A549 (cell line): Measurements from ENCODE around the gene MORN1.

ENCODE experiments used
- BHLHE40 ChIP-seq: IDR thresholded peaks from 2 replicates; pipeline ENCODE4 v1.6.1; 2012; ENCODE audit warnings: low read depth, low read length, inconsistent platforms
- CTCF ChIP-seq: fragments of >200 bp; sonication (Bioruptor Twin); formaldehyde crosslinking; IDR thresholded peaks from 3 replicates; pipeline ENCODE4 v1.5.1; 2016
- JUNB ChIP-seq: fragments of >200 bp; sonication (Bioruptor Twin); formaldehyde crosslinking; IDR thresholded peaks from 2 replicates; pipeline ENCODE4 v1.6.1; 2016
- PHF8 ChIP-seq: fragments of 200-600 bp; sonication (generic); IDR thresholded peaks from 2 replicates; pipeline ENCODE4 v1.6.1; 2016; ENCODE audit warnings: low read depth, mild to moderate bottlenecking, antibody characterized with exemption, moderate library complexity, borderline replicate concordance
- POLR2A ChIP-seq: IDR thresholded peaks from 2 replicates; pipeline ENCODE4 v1.6.1; 2012; ENCODE audit warnings: mild to moderate bottlenecking, low read length
- POLR2AphosphoS2 ChIP-seq: conservative IDR thresholded peaks from 2 replicates; pipeline ENCODE4 v1.6.1; 2012; ENCODE audit warnings: low read length, improper control_type of control experiment, inconsistent platforms
- RAD21 ChIP-seq, 2 experiments: fragments of >200 bp in 1 of 2; sonication (Bioruptor Twin) in 1 of 2; formaldehyde crosslinking in 1 of 2; IDR thresholded peaks in 1 of 2; conservative IDR thresholded peaks in 1 of 2; 2 replicates in 1 of 2; 3 replicates in 1 of 2; pipeline ENCODE4 v1.6.1; 2012 to 2018; ENCODE audit warnings: inconsistent platforms in 1 of 2
- RFX5 ChIP-seq: fragments of 450-650 bp; IDR thresholded peaks from 2 replicates; pipeline ENCODE4 v1.7.1; 2014; ENCODE audit warnings: antibody characterized with exemption, mild to moderate bottlenecking, moderate library complexity
- SMC3 ChIP-seq: fragments of >200 bp; sonication (Bioruptor Twin); formaldehyde crosslinking; IDR thresholded peaks from 3 replicates; pipeline ENCODE4 v1.6.1; 2018; ENCODE audit warnings: inconsistent platforms
- ZFP36 ChIP-seq: fragments of 450-650 bp; IDR thresholded peaks from 2 replicates; pipeline ENCODE4 v1.6.1; 2014; ENCODE audit warnings: borderline replicate concordance; ENCODE audit not compliant: partially characterized antibody
- ZSCAN20 ChIP-seq: fragments of 250-450 bp; sonication (Bioruptor Pico); IDR thresholded peaks from 2 replicates; pipeline ENCODE4 v1.8.0; 2022; ENCODE audit warnings: mild to moderate bottlenecking, moderate library complexity
- TF ChIP-seq, protein P1 (sequence below): fragments of 200-600 bp; sonication (generic); IDR thresholded peaks from 2 replicates; pipeline ENCODE4 v1.6.1; 2016; ENCODE audit warnings: antibody characterized with exemption, mild to moderate bottlenecking, moderate library complexity
- TF ChIP-seq, protein P2 (sequence below): fragments of 450-650 bp; IDR thresholded peaks from 2 replicates; pipeline ENCODE4 v1.6.1; 2014; ENCODE audit warnings: antibody characterized with exemption

GRCh38 chr1:2432441-2432844 is 41.1 kb upstream of the MORN1 start:
- TF ChIP-seq CTCF, result no peak
- TF ChIP-seq POLR2AphosphoS2, result no peak
- no peak for TF ChIP-seq BHLHE40
- TF ChIP-seq, protein P1, sequence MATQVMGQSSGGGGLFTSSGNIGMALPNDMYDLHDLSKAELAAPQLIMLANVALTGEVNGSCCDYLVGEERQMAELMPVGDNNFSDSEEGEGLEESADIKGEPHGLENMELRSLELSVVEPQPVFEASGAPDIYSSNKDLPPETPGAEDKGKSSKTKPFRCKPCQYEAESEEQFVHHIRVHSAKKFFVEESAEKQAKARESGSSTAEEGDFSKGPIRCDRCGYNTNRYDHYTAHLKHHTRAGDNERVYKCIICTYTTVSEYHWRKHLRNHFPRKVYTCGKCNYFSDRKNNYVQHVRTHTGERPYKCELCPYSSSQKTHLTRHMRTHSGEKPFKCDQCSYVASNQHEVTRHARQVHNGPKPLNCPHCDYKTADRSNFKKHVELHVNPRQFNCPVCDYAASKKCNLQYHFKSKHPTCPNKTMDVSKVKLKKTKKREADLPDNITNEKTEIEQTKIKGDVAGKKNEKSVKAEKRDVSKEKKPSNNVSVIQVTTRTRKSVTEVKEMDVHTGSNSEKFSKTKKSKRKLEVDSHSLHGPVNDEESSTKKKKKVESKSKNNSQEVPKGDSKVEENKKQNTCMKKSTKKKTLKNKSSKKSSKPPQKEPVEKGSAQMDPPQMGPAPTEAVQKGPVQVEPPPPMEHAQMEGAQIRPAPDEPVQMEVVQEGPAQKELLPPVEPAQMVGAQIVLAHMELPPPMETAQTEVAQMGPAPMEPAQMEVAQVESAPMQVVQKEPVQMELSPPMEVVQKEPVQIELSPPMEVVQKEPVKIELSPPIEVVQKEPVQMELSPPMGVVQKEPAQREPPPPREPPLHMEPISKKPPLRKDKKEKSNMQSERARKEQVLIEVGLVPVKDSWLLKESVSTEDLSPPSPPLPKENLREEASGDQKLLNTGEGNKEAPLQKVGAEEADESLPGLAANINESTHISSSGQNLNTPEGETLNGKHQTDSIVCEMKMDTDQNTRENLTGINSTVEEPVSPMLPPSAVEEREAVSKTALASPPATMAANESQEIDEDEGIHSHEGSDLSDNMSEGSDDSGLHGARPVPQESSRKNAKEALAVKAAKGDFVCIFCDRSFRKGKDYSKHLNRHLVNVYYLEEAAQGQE, result no peak
- TF ChIP-seq RFX5, result no peak
- TF ChIP-seq, protein P2, sequence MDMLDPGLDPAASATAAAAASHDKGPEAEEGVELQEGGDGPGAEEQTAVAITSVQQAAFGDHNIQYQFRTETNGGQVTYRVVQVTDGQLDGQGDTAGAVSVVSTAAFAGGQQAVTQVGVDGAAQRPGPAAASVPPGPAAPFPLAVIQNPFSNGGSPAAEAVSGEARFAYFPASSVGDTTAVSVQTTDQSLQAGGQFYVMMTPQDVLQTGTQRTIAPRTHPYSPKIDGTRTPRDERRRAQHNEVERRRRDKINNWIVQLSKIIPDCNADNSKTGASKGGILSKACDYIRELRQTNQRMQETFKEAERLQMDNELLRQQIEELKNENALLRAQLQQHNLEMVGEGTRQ, result no peak
- no peak for TF ChIP-seq PHF8
- TF ChIP-seq POLR2A, result no peak
- TF ChIP-seq SMC3, result no peak
- TF ChIP-seq JUNB, result no peak
- TF ChIP-seq RAD21 (conservative IDR thresholded peaks at IDR 0.05 in 1 of 2, IDR thresholded peaks at IDR 0.05 in 1 of 2), result no peak
- no peak for TF ChIP-seq ZSCAN20 (CRISPR knock-in tag)
- TF ChIP-seq ZFP36, result no peak
